K562 (cell line): ENCODE data around the gene NEK1.

Experiments
- ATF4 ChIP-seq: fragments of 450-650 bp; formaldehyde crosslinking; IDR thresholded peaks from 2 replicates; pipeline ENCODE4 v1.4.0; 2022; ENCODE audit warnings: mild to moderate bottlenecking, moderate library complexity
- CBX8 ChIP-seq: fragments of 200-600 bp; sonication (generic); IDR thresholded peaks from 2 replicates; pipeline ENCODE4 v1.6.1; 2012; ENCODE audit warnings: borderline replicate concordance, mixed run types, low read depth, mild to moderate bottlenecking, moderate library complexity, mixed read lengths, low read length, control low read depth, inconsistent platforms; ENCODE audit not compliant: poor library complexity, severe bottlenecking; ENCODE audit errors: extremely low read depth
- PHF8 ChIP-seq: fragments of 200-600 bp; sonication (generic); IDR thresholded peaks from 2 replicates; pipeline ENCODE4 v1.6.1; 2012; ENCODE audit warnings: mixed run types, mild to moderate bottlenecking, inconsistent platforms, low read length, moderate library complexity, borderline replicate concordance
- POLR2A ChIP-seq: fragments of 450-650 bp; conservative IDR thresholded peaks from 2 replicates; pipeline ENCODE4 v1.6.1; 2016
- ZNF316 ChIP-seq: fragments of 450-650 bp; IDR thresholded peaks from 2 replicates; pipeline ENCODE4 v1.6.1; 2016
- ZNF561 ChIP-seq: fragments of 450-650 bp; formaldehyde crosslinking; conservative IDR thresholded peaks from 2 replicates; pipeline ENCODE4 v1.4.0; 2020; ENCODE audit warnings: mild to moderate bottlenecking, moderate library complexity

DNA sequence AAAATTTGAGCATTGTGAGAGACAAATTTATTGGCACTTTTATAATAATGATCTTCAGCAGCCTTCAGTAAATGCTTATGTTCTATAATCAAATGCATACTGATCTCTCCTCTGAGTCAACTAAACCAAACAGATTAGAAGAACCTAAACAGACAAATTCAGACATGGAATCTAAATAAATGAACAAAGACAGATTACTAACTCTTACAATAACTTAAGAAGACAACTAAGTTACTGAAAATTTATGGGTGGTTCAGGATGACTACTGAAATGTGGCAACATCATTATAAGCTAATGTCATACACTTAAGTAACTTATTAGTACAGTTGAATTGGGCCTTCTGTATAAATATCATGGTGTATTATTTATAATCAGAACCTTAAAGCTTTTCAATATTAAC, 127.3 kb downstream of the NEK1 start:
- TF ChIP-seq PHF8: no peak
- TF ChIP-seq ZNF561 (CRISPR knock-in tag): no peak
- TF ChIP-seq ATF4 (CRISPR knock-in tag): no peak
- TF ChIP-seq CBX8: no peak
- TF ChIP-seq POLR2A: no peak
- no peak for TF ChIP-seq ZNF316
